A172 (cell line): Measurements from ENCODE around the gene GINM1. TPM values are rescaled to one million over a fixed set of nuclear protein-coding genes. Genes with fewer than 3 reads are reported as not detected.
A peak's percentile ranks its signal among the peaks of the same experiment; 100 is the strongest.

Experiments
- DNase-seq: peaks from one replicate; pipeline ENCODE4 v3.0.0-alpha.2; 2015; ENCODE audit warnings: low spot score
- total RNA-seq: library from RNA; depleted of rRNA; stranded (reverse); fragments of >200 nt; shearing (Covaris generic); gene quantifications from 2 replicates; pipeline ENCODE4 v1.2.3, GENCODE V29; 2014; rRNA removed

The GINM1 gene
- total RNA-seq, 1 experiment from 2014 or later: 66.3 TPM

DNA sequence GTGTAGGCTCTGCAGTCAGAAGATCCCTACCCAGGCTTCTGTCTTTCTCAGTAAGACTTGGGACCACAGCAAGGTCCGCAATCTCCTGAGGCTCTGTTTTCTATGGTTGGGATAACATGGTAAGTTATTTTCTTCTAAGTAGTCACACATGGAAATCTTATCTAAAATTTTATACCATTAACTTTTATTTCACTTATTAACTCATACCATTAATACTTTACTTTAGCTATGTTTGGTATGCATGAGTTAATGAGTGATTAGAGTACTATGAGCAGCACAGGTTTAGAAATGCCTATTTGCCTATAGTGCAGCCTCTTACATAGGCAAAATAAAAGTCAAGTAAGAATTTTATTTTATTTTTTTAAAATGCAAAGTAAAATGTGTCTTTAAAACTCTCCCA is 27.2 kb downstream of the GINM1 start:
- no peak for DNase-seq

DNA sequence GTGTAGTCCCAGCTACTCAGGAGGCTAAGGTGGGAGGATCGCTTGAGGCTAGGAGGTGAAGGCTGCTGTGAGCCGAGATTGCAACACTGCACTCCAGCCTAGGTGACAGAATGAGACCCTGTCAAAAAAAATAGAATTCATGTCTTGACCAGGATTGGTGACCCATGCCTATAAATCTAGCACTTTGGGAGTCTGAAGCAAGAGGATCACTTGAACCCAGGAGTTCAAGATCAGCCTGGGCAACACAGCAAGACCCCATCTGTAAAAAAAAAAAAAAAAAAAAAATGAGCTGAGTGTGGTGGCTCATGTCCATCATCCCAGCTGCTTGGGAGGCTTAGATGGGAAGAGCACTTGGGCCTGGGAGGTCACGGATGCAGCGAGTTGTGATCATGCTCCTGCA is 34.3 kb downstream of the GINM1 start:
- DNase-seq: no peak

DNA sequence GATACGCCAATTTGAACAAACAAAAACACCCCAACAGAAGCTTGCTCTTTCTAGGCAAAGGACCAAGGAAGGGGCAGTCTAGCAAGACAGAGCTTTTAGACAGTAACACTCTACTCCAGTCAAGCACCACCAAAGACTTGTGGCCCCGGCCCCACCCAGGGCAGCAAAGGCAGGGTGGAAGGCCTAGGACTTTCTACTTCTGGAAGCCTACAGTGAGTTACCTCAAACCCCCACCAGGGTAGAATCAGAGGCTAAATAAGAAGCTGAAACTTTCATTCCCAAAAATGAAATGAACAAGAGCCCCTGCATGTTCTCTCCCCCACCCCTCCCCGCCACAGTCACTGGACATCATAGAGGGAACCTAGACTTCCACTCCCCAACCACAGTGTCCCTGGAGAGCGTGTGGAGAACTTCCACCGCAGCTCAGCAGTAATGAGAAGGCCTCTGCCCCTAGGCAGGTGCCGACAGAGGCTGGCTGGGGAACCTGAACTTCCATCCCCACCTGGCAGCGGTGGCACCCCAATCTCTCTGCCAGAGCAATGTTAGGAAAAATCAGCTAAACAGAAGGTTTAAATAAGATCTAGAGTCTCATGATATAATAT is 42.3 kb downstream of the GINM1 start:
- no peak for DNase-seq

DNA sequence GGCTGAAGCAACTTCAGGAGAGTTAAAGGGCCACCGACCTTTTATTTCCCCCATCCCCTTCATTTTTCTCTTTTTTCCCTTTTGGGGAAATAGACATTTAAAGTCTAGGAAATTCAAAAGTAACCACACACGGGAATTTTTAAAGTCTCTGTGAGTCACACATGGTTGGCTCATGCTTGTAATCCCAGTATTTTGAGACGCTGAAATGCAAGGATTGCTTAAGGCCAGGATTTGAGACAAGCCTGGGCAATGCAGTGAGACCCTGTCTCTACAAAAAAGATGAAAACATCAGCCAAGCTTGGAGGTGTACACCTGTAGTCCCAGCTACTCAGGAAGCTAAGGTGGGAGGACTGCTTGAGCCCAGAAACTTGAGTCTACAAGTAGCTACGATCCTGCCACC is 48.2 kb downstream of the GINM1 start:
- no peak for DNase-seq

DNA sequence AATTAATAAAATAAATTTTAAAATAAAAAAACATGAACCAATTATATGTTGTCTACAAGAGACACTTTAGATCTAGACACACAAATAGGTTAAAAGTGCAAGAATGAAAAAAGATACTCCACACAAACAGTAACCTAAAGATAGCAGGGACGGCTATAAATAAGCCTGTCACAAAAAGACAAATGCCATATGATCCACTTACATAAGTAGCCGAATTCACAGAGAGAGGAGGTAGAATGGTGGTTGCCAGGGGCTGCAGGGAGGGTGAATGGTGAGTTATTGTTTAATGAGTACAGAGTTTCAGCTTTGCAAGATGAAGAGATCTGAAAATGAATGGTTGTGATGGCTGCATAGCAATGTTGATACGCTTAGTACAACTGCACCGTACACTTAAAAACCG is 49.6 kb downstream of the GINM1 start:
- no peak for DNase-seq

DNA sequence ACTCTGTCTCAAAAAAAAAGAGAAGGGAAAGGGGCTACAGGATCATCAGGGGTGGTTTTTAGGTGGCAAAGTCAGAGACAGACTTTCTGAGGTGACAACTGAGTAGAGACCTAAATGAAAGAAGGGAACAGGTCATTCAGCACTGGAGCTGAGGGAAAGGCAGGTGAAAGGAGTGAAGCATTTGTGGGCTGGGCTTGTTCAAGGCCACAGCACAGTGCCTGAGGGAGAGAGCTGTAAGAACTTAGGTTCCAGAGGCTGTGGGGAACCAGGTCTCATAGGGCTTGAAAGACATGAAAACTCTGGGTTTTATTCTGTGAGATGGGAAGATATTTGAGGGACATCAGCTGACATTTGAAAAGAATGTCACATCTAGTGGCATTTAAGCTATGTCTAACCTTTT is 61.5 kb downstream of the GINM1 start:
- no peak for DNase-seq

DNA sequence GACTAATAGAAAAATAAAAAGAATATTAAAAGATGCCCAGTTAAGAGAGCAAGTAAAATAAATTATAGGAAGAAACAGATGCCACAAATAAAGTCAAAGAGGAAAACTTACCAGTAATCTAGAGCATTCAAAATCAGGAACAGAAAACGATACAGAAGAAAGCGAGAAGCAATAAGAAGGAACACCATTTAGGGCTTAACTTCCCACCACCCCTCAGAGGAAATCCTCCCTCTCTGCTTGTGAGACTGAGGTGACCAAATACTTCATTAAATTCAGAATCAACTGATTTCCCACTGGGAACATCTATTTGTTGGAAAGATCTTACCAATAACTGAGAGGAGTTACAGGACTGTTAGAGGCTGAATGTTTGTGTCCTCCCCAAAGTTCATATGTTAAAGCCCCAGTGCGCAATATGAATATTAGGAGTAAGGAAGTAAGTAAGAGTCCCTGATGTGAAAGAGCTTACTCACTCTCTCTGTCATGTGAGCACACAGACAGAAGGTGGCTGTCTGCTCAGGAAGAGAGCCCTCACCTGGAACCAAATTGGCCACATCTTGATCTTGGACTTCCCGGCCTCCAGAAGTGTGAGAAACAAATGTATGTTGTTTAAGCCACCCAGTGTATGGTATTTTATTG is 62.8 kb downstream of the GINM1 start:
- no peak for DNase-seq

DNA sequence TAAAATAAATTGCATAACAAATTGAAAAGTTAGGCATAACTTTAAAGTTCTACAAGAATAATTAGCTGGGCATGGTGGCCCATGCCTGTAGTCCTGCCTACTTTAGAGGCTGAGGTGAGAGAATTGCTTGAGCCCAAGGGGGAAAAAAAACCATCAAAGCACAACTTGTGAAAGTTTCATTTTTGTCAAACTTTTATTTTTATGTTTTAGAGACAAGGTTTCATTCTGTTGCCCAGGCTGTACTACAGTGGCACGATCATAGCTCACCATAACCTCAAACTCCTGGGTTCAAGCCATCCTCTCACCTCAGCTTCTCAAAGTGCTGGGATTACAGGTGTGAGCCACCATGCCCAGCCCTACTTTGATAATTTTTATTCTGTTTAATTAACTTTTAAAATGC is 68.1 kb downstream of the GINM1 start:
- no peak for DNase-seq

DNA sequence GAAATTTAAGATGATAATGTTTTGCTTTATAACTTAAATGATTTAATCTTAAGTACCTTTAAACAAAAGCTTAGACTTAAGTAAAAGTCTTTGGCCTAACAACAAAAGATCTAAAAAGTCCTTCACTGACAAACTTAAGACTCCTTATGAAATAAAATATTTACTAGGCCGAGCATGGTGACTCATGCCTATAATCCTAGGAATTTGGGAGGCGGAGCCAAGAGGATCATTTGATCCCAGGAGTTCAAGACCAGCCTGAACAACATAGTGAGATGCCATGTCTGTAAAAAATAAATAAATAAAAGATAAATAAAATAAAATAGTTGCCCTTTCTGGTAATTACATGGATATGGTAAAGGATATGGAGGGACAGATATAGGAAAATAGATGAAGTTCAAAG is 69.9 kb downstream of the GINM1 start:
- DNase-seq: peak; percentile 61

Other genes starting within 250 kb of the GINM1 start
- 20.9 and 26.6 TPM in 2 replicates for gene TAB2, start 248.7 kb upstream of the GINM1 start, total RNA-seq
- 0.10 and 0.38 TPM in 2 replicates for gene SUMO4, start 166.1 kb upstream of the GINM1 start, total RNA-seq
- gene ZC3H12D, start 81.4 kb upstream of the GINM1 start, total RNA-seq: 0.03 TPM in 1 of 2 replicates, not detected in the other
- gene PPIL4, start 20.3 kb upstream of the GINM1 start, total RNA-seq: 30.8 and 35.2 TPM in 2 replicates
- gene KATNA1, start 82.3 kb downstream of the GINM1 start, total RNA-seq: 33.1 and 40.7 TPM in 2 replicates
- gene LATS1, start 151.7 kb downstream of the GINM1 start, total RNA-seq: 15.9 and 17.7 TPM in 2 replicates
- gene NUP43, start 180.2 kb downstream of the GINM1 start, total RNA-seq: 103 and 115 TPM in 2 replicates
- gene PCMT1, start 183.4 kb downstream of the GINM1 start, total RNA-seq: 184 and 205 TPM in 2 replicates